Measurements from ENCODE around the gene ARF5. TPM values are rescaled to one million over a fixed set of nuclear protein-coding genes. Genes with fewer than 3 reads are reported as not detected.

The ARF5 gene
- total and polyA plus RNA-seq, 10 donors, result 79.5 to 197 (median 117) TPM

GRCh38 chr7:127595737-127596136 is 7.5 kb downstream of the ARF5 start:
- WGBS, 5 donors, result 92 to 97% (median 95%) methylated on average over 3 to 5 of the region's 5 CpGs
- TF ChIP-seq POLR2A (IDR thresholded peaks at IDR 0.05), result no peak
- H3K27ac ChIP-seq, result no peak overlapping the region
- no peaks in the 10 kb centered on the region for H3K27me3 ChIP-seq (replicated peaks in 1 of 7)
- H3K4me3 ChIP-seq, result no peak overlapping the region
- peaks cover 4 to 29% (median 15%) of the 10 kb centered on the region in 6 donors for H3K36me3 ChIP-seq
- DNase-seq, result no peak
- H3K9me3 ChIP-seq, result no peaks in the 10 kb centered on the region
- intact Hi-C loops (cut with DNase I; ENCODE audit: low total_unique reads), result no loop called here
- H3K4me1 ChIP-seq, result peaks cover 0 to 20% (median 4%) of the 10 kb centered on the region in 6 donors

- TF ChIP-seq POLR2A (IDR thresholded peaks at IDR 0.05), result no peak
- no peak for TF ChIP-seq CTCF (IDR thresholded peaks at IDR 0.05 in 8 of 11, conservative IDR thresholded peaks at IDR 0.05 in 3 of 11)
- TF ChIP-seq POLR2AphosphoS5 (IDR thresholded peaks at IDR 0.05), result no peak
- Histone ChIP-seq H3K9me3 (no peaks in the 10 kb centered on the region), H3K4me3 (no peak overlapping the region), H3K27ac (no peak overlapping the region), H3K4me1 (peaks cover 0 to 12% (median 2%) of the 10 kb centered on the region in 6 donors), H3K36me3 (peaks cover 0 to 3% (median 0%) of the 10 kb centered on the region in 6 donors), H3K27me3 (replicated peaks in 1 of 7) (no peaks in the 10 kb centered on the region)
- intact Hi-C loops (cut with DNase I; ENCODE audit: low total_unique reads), result no loop called here
- 60 to 75% (median 64%) methylated on average over 6 of the region's 6 CpGs for WGBS, 5 donors
- DNase-seq, result no peak
These were observed 10.1 kb downstream of the ARF5 start for GRCh38 chr7:127598318-127598717.

- Histone ChIP-seq H3K4me3 (no peak overlapping the region), H3K9me3 (no peaks in the 10 kb centered on the region), H3K27ac (no peak overlapping the region), H3K4me1 (no peaks in the 10 kb centered on the region), H3K36me3 (no peaks in the 10 kb centered on the region), H3K27me3 (replicated peaks in 1 of 7) (no peaks in the 10 kb centered on the region)
- DNase-seq, result no peak
- 82 to 87% (median 86%) methylated on average over 3 of the region's 3 CpGs for WGBS, 5 donors
- no peak for TF ChIP-seq POLR2AphosphoS5 (IDR thresholded peaks at IDR 0.05)
- no peak for TF ChIP-seq CTCF (IDR thresholded peaks at IDR 0.05 in 8 of 11, conservative IDR thresholded peaks at IDR 0.05 in 3 of 11)
- intact Hi-C loops (cut with DNase I; ENCODE audit: low total_unique reads), result no loop called here
These were observed 12.7 kb downstream of the ARF5 start for GRCh38 chr7:127600885-127601284.

GRCh38 chr7:127608446-127608845 is 20.2 kb downstream of the ARF5 start:
- 82 to 98% (median 89%) methylated on average over 6 of the region's 6 CpGs for WGBS, 5 donors
- TF ChIP-seq POLR2AphosphoS5 (IDR thresholded peaks at IDR 0.05) (no peak), POLR2A (IDR thresholded peaks at IDR 0.05) (no peak), CTCF (IDR thresholded peaks at IDR 0.05 in 8 of 11, conservative IDR thresholded peaks at IDR 0.05 in 3 of 11) (no peak)

GRCh38 chr7:127609297-127609696 is 21.1 kb downstream of the ARF5 start:
- Histone ChIP-seq H3K4me1 (no peaks in the 10 kb centered on the region), H3K27me3 (replicated peaks in 1 of 7) (peaks cover 0 to 12% (median 0%) of the 10 kb centered on the region in 7 donors), H3K9me3 (peaks cover 0 to 24% (median 17%) of the 10 kb centered on the region in 8 donors), H3K36me3 (no peaks in the 10 kb centered on the region), H3K4me3 (no peak overlapping the region), H3K27ac (no peak overlapping the region)
- no peak for DNase-seq
- no peak for TF ChIP-seq POLR2A (IDR thresholded peaks at IDR 0.05)
- no peak for TF ChIP-seq POLR2AphosphoS5 (IDR thresholded peaks at IDR 0.05)
- no peak for TF ChIP-seq CTCF (IDR thresholded peaks at IDR 0.05 in 8 of 11, conservative IDR thresholded peaks at IDR 0.05 in 3 of 11)
- intact Hi-C loops (cut with DNase I; ENCODE audit: low total_unique reads), result no loop called here
- 88 to 96% (median 93%) methylated on average over 6 of the region's 6 CpGs for WGBS, 5 donors

More at GRCh38 chr7:127608446-127608845, 20.2 kb downstream of the ARF5 start:
- no peak for DNase-seq
- no peaks in the 10 kb centered on the region for H3K36me3 ChIP-seq
- H3K4me3 ChIP-seq, result no peak overlapping the region
- no peak overlapping the region for H3K27ac ChIP-seq
- H3K27me3 ChIP-seq (replicated peaks in 1 of 7), result peaks cover 0 to 4% (median 0%) of the 10 kb centered on the region in 7 donors
- intact Hi-C loops (cut with DNase I; ENCODE audit: low total_unique reads), result no loop called here
- H3K4me1 ChIP-seq, result no peaks in the 10 kb centered on the region
- H3K9me3 ChIP-seq, result peaks cover 0 to 24% (median 17%) of the 10 kb centered on the region in 8 donors
